Stomach (tissue), 9 donors: ENCODE data around the gene ENTPD8. TPM values are rescaled to one million over a fixed set of nuclear protein-coding genes. Genes with fewer than 3 reads are reported as not detected.
A peak's percentile ranks its signal among the peaks of the same experiment; 100 is the strongest.

ENCODE experiments used
- DNase-seq, 2 donors: peaks; one replicate each; pipeline versions ENCODE4 v3.0.0 to v3.0.0-alpha.2; 2013 to 2019
- H3K27ac ChIP-seq, 5 donors: fragments of 200-600 bp in 4 of 5; sonication (generic) in 4 of 5; one replicate each; pipeline ENCODE4 v1.5.1; 2013 to 2019; ENCODE audit warnings: mild to moderate bottlenecking in 1 of 5, moderate library complexity in 1 of 5
- H3K27me3 ChIP-seq, 3 donors: fragments of 200-600 bp; sonication (generic); one replicate each; pipeline ENCODE4 v1.5.1; 2017 to 2019; ENCODE audit warnings: mixed run types in 1 of 3
- H3K36me3 ChIP-seq, 4 donors: fragments of 200-600 bp; sonication (generic); 1 replicate in 3 of 4; 2 replicates in 1 of 4; pipeline ENCODE4 v1.5.1; 2016 to 2019
- H3K4me1 ChIP-seq, 4 donors: fragments of 200-600 bp; sonication (generic); one replicate each; pipeline ENCODE4 v1.5.1; 2016 to 2019
- H3K4me3 ChIP-seq, 4 donors: fragments of 200-600 bp; sonication (generic) in 3 of 4; one replicate each; pipeline ENCODE4 v1.5.1; 2016 to 2019; ENCODE audit warnings: mild to moderate bottlenecking in 1 of 4
- H3K9me3 ChIP-seq, 4 donors: fragments of 200-600 bp; sonication (generic); one replicate each; pipeline ENCODE4 v1.5.1; 2016 to 2019
- EP300 ChIP-seq: sonication (generic); formaldehyde crosslinking; IDR thresholded peaks from one replicate; pipeline ENCODE4 v1.6.1; 2017; ENCODE audit warnings: antibody characterized with exemption
- POLR2A ChIP-seq, 4 donors: fragments of 450-650 bp; IDR thresholded peaks; one replicate each; pipeline ENCODE4 v1.6.1; 2016; ENCODE audit warnings: antibody characterized with exemption in 4 of 4, control low read depth in 2 of 4, mild to moderate bottlenecking in 1 of 4, moderate library complexity in 1 of 4
- POLR2AphosphoS5 ChIP-seq, 3 donors: sonication (generic); formaldehyde crosslinking; IDR thresholded peaks; one replicate each; pipeline ENCODE4 v1.6.1; 2016; ENCODE audit warnings: antibody characterized with exemption in 3 of 3
- WGBS, 5 donors: extraction: QIAGEN DNeasy Blood & Tissue Kit in 3 of 5; methylation state at CpG; one replicate each; pipeline versions ENCODE4 v1.1.5 to v1.1.7; 2013 to 2018; 5-methylcytosine and 5-hydroxymethylcytosine counted together
- intact Hi-C: fragments of 100-400 bp; cut with DNase I; formaldehyde crosslinking; loops from one replicate; pipeline ENCODE4 v1.15.1; 2023; ENCODE audit warnings: low total_unique reads
- polyA plus RNA-seq, 3 donors: library from polyadenylated mRNA; stranded (reverse); fragments of 200-250 nt; gene quantifications; one replicate each; pipeline ENCODE4 v1.2.3, GENCODE V29; 2013
- total RNA-seq, 5 donors: library from RNA; depleted of rRNA; stranded (reverse); fragments of >200 nt; gene quantifications; one replicate each; pipeline versions ENCODE4 v1.1.0 to v1.2.3, GENCODE V29; 2014 to 2016
- TF ChIP-seq, protein P1 (sequence below), 7 experiments: fragments of 450-650 bp in 4 of 7; fragments of 200-600 bp in 3 of 7; sonication (generic) in 3 of 7; IDR thresholded peaks; one replicate each; pipeline ENCODE4 v1.5.1; 2016 to 2019; ENCODE audit warnings: antibody characterized with exemption in 7 of 7, control low read depth in 2 of 7, mild to moderate bottlenecking in 1 of 7
- donor health status: healthy with polysubstance abuse.
- donor health status: Bipolar disorder and iron deficiency.
- donor health status: healthy.

Gene ENTPD8
- total and polyA plus RNA-seq, 8 donors: 0.89 to 37.9 (median 6.8) TPM

DNA sequence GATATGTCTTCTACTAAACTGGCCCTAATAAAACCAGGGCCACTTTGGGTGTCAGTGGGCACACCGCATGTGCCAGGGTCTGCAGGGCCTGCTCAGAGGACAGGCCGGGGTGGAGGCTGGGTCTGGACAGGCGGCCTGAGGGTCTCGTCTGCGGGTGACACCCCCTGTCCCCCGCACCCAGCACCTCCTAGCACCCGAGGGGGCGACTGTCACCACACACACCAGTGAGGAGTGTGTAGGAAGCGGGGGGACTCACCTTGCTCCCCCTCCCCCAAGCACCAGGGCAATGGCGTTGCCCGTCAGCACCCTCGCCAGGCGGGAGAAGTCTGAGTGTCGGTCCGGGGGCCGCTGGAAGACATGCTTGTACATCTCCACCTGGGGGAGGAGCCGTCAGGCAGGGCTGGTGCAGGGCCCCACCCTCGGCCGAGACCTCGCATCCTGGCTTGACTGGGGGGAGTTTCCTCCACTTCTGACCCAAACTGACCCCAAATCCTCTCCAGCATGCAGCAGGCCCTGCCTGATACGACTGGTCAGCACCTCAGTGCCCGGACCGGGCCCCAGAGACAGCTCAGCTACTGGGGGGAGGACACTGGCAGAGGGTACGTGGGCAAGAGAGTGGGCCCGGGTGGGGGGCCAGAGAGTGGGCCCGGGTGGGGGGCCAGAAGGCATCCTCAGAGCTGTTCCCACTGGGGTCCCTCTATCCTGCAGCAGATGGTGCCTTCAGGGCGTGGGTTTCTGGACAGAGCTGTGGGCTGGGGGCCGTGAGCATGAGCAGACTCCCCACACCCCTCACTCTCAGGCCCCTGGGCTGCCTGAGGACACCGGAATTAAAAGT lies 36.8 kb upstream of the ENTPD8 start:
- peaks cover 0 to 22% (median 16%) of the 10 kb centered on the region in 4 donors for H3K9me3 ChIP-seq
- peaks cover 0 to 41% (median 28%) of the 10 kb centered on the region in 4 donors for H3K36me3 ChIP-seq
- intact Hi-C loops: no loop called here
- WGBS, 5 donors: 91 to 98% (median 93%) methylated on average over 9 to 29 of the region's 29 CpGs
- H3K27ac ChIP-seq: no peak overlapping the region
- no peak overlapping the region for H3K4me3 ChIP-seq
- H3K4me1 ChIP-seq: peaks cover 0 to 12% (median 10%) of the 10 kb centered on the region in 4 donors
- no peaks in the 10 kb centered on the region for H3K27me3 ChIP-seq
- TF ChIP-seq EP300: no peak
- TF ChIP-seq, protein P1, sequence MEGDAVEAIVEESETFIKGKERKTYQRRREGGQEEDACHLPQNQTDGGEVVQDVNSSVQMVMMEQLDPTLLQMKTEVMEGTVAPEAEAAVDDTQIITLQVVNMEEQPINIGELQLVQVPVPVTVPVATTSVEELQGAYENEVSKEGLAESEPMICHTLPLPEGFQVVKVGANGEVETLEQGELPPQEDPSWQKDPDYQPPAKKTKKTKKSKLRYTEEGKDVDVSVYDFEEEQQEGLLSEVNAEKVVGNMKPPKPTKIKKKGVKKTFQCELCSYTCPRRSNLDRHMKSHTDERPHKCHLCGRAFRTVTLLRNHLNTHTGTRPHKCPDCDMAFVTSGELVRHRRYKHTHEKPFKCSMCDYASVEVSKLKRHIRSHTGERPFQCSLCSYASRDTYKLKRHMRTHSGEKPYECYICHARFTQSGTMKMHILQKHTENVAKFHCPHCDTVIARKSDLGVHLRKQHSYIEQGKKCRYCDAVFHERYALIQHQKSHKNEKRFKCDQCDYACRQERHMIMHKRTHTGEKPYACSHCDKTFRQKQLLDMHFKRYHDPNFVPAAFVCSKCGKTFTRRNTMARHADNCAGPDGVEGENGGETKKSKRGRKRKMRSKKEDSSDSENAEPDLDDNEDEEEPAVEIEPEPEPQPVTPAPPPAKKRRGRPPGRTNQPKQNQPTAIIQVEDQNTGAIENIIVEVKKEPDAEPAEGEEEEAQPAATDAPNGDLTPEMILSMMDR (IDR thresholded peaks at IDR 0.05): no peak
- DNase-seq: no peak

DNA sequence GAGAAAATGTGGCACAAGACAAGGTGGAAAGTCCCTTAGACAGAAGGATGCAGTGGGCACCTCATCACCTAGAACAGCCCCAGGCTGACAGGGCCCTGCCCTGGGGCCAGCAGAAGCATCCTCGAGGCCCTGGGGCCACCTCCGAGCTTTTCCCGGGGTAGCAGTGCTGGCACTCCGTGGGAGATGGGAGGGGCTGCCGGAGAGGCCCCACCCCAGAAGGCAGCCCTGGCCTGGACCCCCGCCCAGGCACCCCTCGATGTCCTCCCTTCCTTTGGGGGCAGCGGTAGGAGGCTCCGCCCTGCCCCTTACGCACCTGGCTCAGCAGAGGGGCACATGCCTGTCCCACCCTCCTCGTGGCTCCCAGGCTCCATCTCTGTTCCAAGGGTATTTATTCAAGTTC lies 35.7 kb upstream of the ENTPD8 start:
- WGBS, 5 donors: 84 to 100% (median 93%) methylated on average over 3 to 11 of the region's 11 CpGs
- H3K4me1 ChIP-seq: peaks cover 0 to 3% (median 2%) of the 10 kb centered on the region in 4 donors
- peaks cover 0 to 22% (median 16%) of the 10 kb centered on the region in 4 donors for H3K9me3 ChIP-seq
- no peak for TF ChIP-seq EP300
- TF ChIP-seq, protein P1 (IDR thresholded peaks at IDR 0.05): no peak
- TF ChIP-seq POLR2A (IDR thresholded peaks at IDR 0.05): no peak
- no peak for TF ChIP-seq POLR2AphosphoS5 (IDR thresholded peaks at IDR 0.05)
- no peak overlapping the region for H3K27ac ChIP-seq
- H3K27me3 ChIP-seq: no peaks in the 10 kb centered on the region
- peaks cover 0 to 41% (median 28%) of the 10 kb centered on the region in 4 donors for H3K36me3 ChIP-seq
- intact Hi-C loops: no loop called here
- H3K4me3 ChIP-seq: no peak overlapping the region
- DNase-seq: no peak

DNA sequence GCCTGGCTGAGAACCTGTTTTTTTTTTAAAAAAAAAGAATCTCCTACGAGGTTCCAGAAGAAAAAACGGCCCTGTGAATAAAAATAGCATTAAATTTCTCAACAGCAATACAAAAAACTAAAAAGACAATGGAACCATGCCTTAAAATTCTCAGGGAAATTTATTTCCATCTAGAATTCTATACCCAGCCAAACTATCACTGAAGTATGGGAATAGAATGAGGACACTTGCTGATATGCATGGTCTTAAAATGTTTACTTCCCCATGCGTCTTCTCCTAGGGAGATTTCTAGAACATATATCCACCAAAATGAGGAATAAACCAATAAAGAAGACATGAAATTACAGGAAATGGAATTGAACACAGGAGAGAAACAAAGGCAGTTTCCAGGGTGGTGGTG lies 34.5 kb upstream of the ENTPD8 start:
- Histone ChIP-seq H3K27me3 (no peaks in the 10 kb centered on the region), H3K9me3 (peaks cover 0 to 22% (median 16%) of the 10 kb centered on the region in 4 donors), H3K4me3 (no peak overlapping the region), H3K36me3 (peaks cover 0 to 37% (median 25%) of the 10 kb centered on the region in 4 donors), H3K4me1 (no peaks in the 10 kb centered on the region), H3K27ac (no peak overlapping the region)
- TF ChIP-seq EP300 (no peak), POLR2AphosphoS5 (IDR thresholded peaks at IDR 0.05) (no peak)
- no peak for DNase-seq
- intact Hi-C loops: no loop called here
- WGBS, 5 donors: 80 to 92% (median 87%) methylated on average over 3 of the region's 3 CpGs

DNA sequence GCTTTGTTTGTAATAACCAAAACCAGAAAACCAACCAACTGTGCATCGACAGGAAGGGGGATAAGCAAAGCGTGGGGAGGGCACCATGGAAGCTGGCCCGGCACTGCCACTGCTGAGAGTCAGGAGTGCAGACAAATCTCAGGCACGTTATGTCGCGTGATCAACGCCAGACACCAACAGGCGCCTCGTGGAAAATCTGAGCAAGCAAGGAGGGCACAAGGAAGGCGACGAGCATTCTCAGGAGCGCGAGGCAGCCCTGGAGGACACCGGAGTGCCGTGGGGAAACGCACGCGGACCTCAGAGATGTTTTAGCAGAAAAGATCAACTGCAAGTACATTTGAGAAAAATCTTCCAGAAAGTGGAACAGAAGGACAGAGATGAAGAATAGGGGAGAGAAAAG lies 33.1 kb upstream of the ENTPD8 start:
- DNase-seq: no peak
- Histone ChIP-seq H3K4me1 (no peaks in the 10 kb centered on the region), H3K27me3 (no peaks in the 10 kb centered on the region), H3K4me3 (no peak overlapping the region), H3K27ac (no peak overlapping the region), H3K36me3 (peaks cover 0 to 25% (median 15%) of the 10 kb centered on the region in 4 donors), H3K9me3 (peaks cover 0 to 22% (median 16%) of the 10 kb centered on the region in 4 donors)
- WGBS, 5 donors: 94 to 97% (median 95%) methylated on average over 18 of the region's 18 CpGs
- TF ChIP-seq EP300: no peak
- no peak for TF ChIP-seq POLR2AphosphoS5 (IDR thresholded peaks at IDR 0.05)
- TF ChIP-seq, protein P1 (IDR thresholded peaks at IDR 0.05): no peak
- no peak for TF ChIP-seq POLR2A (IDR thresholded peaks at IDR 0.05)
- intact Hi-C loops: no loop called here

DNA sequence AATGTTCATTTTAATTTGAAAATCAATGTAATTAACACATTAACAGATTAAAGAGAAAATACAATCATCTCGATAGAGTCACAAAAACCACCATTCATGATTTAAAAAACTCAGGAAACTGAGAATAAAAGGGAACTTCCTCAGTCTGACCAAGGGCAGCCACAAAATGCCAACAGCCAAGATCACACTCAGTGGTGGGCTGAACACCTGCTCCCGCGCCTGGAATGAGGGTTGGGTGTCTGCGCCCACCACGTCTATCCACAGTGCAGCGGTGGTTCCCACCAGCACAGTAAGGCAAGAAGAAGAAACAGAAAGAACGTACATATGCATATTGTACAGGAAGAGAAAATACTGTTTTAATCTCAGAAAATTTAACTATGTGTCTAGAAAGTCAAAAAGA lies 29.6 kb upstream of the ENTPD8 start:
- Histone ChIP-seq H3K4me3 (no peak overlapping the region), H3K4me1 (no peaks in the 10 kb centered on the region), H3K27ac (no peak overlapping the region), H3K9me3 (peaks cover 0 to 9% (median 7%) of the 10 kb centered on the region in 4 donors), H3K27me3 (no peaks in the 10 kb centered on the region), H3K36me3 (peaks cover 0 to 6% (median 5%) of the 10 kb centered on the region in 4 donors)
- peak in 1 of 2 donors; percentile 5 for DNase-seq
- WGBS, 5 donors: 72 to 84% (median 77%) methylated on average over 7 of the region's 7 CpGs
- intact Hi-C loops: no loop called here
- TF ChIP-seq POLR2AphosphoS5 (IDR thresholded peaks at IDR 0.05): no peak
- TF ChIP-seq EP300: no peak
- TF ChIP-seq, protein P1 (IDR thresholded peaks at IDR 0.05): no peak
- TF ChIP-seq POLR2A (IDR thresholded peaks at IDR 0.05): no peak
